Duodenal mucosa (tissue), 2 donors: ENCODE data around the gene ZFYVE27.

Experiments used
- H3K27ac ChIP-seq: one replicate; pipeline ENCODE4 v1.7.0; 2013; ENCODE audit warnings: low read depth, low read length
- H3K27me3 ChIP-seq, 2 donors: one replicate each; pipeline ENCODE4 v1.7.0; 2013; ENCODE audit warnings: low read length in 2 of 2, control low read depth in 1 of 2; ENCODE audit not compliant: insufficient read depth in 2 of 2, control insufficient read depth in 1 of 2
- H3K36me3 ChIP-seq, 2 donors: one replicate each; pipeline ENCODE4 v1.7.0; 2013; ENCODE audit warnings: low read length in 2 of 2, control low read depth in 1 of 2; ENCODE audit not compliant: insufficient read depth in 2 of 2, control insufficient read depth in 1 of 2
- H3K4me1 ChIP-seq, 2 donors: one replicate each; pipeline ENCODE4 v1.7.0; 2013; ENCODE audit warnings: low read length in 2 of 2, control low read depth in 1 of 2; ENCODE audit not compliant: insufficient read depth in 2 of 2, control insufficient read depth in 1 of 2
- H3K4me3 ChIP-seq, 2 donors: one replicate each; pipeline ENCODE4 v1.7.0; 2013; ENCODE audit warnings: low read length in 2 of 2, low read depth in 1 of 2
- H3K9ac ChIP-seq, 2 donors: one replicate each; pipeline ENCODE4 v1.7.0; 2013; ENCODE audit warnings: low read length in 2 of 2, low read depth in 1 of 2
- H3K9me3 ChIP-seq, 2 donors: one replicate each; pipeline ENCODE4 v1.7.0; 2013; ENCODE audit warnings: low read length in 2 of 2, control low read depth in 1 of 2; ENCODE audit not compliant: control insufficient read depth in 1 of 2

Gene ZFYVE27

GRCh38 chr10:97768322-97769315 lies 31.7 kb downstream of the ZFYVE27 start:
- H3K9ac ChIP-seq, result no peak overlapping the region
- H3K4me1 ChIP-seq, result peaks cover 27 to 36% of the 10 kb centered on the region in 2 donors
- no peaks in the 10 kb centered on the region for H3K36me3 ChIP-seq
- peaks cover 9 to 13% of the 10 kb centered on the region in 2 donors for H3K27me3 ChIP-seq
- no peaks in the 10 kb centered on the region for H3K9me3 ChIP-seq
- H3K4me3 ChIP-seq, result no peak overlapping the region
- no peak overlapping the region for H3K27ac ChIP-seq

GRCh38 chr10:97770255-97770654 lies 33.3 kb downstream of the ZFYVE27 start:
- Histone ChIP-seq H3K9me3 (no peaks in the 10 kb centered on the region), H3K9ac (no peak overlapping the region), H3K4me1 (peaks cover 19 to 35% of the 10 kb centered on the region in 2 donors), H3K4me3 (peak overlapping the region; percentile 62 to 79), H3K27me3 (peaks cover 9 to 16% of the 10 kb centered on the region in 2 donors), H3K27ac (no peak overlapping the region), H3K36me3 (no peaks in the 10 kb centered on the region)

GRCh38 chr10:97771055-97771891 lies 34.3 kb downstream of the ZFYVE27 start:
- no peak overlapping the region for H3K27ac ChIP-seq
- H3K9me3 ChIP-seq, result no peaks in the 10 kb centered on the region
- H3K4me1 ChIP-seq, result peaks cover 20 to 30% of the 10 kb centered on the region in 2 donors
- H3K4me3 ChIP-seq, result peak overlapping the region; percentile 62 to 79
- peak overlapping the region in 1 of 2 donors; percentile 66 for H3K9ac ChIP-seq
- H3K36me3 ChIP-seq, result no peaks in the 10 kb centered on the region
- H3K27me3 ChIP-seq, result peaks cover 9 to 16% of the 10 kb centered on the region in 2 donors

GRCh38 chr10:97771913-97772823 lies 35.2 kb downstream of the ZFYVE27 start, which contains the start of gene SFRP5:
Gene SFRP5, minus strand, starts transcription at chr10:97771999. Its CDS starts 166 bp downstream, at chr10:97771833.
- Histone ChIP-seq H3K4me3 (peak within 1 kb of the TSS; percentile 62 to 79), H3K27ac (no peak within 1 kb of the TSS), H3K27me3 (peaks cover 9 to 16% of the 10 kb centered on the region in 2 donors), H3K9me3 (no peaks in the 10 kb centered on the region), H3K36me3 (no peaks in the 10 kb centered on the region), H3K9ac (peak within 1 kb of the TSS in 1 of 2 donors; percentile 66), H3K4me1 (peaks cover 24 to 35% of the 10 kb centered on the region in 2 donors)

GRCh38 chr10:97773096-97773495 lies 36.2 kb downstream of the ZFYVE27 start:
- H3K9me3 ChIP-seq, result no peaks in the 10 kb centered on the region
- H3K9ac ChIP-seq, result no peak overlapping the region
- H3K4me3 ChIP-seq, result peak overlapping the region in 1 of 2 donors; percentile 6
- H3K27me3 ChIP-seq, result peaks cover 9 to 16% of the 10 kb centered on the region in 2 donors
- H3K4me1 ChIP-seq, result peaks cover 29 to 39% of the 10 kb centered on the region in 2 donors
- no peak overlapping the region for H3K27ac ChIP-seq
- no peaks in the 10 kb centered on the region for H3K36me3 ChIP-seq

- Histone ChIP-seq H3K36me3 (no peaks in the 10 kb centered on the region), H3K9me3 (no peaks in the 10 kb centered on the region), H3K27ac (no peak overlapping the region), H3K4me3 (no peak overlapping the region), H3K9ac (no peak overlapping the region), H3K4me1 (peaks cover 33 to 39% of the 10 kb centered on the region in 2 donors), H3K27me3 (peaks cover 9 to 16% of the 10 kb centered on the region in 2 donors)
Measured at GRCh38 chr10:97774811-97775294, 37.9 kb downstream of the ZFYVE27 start.

- no peak overlapping the region for H3K9ac ChIP-seq
- H3K9me3 ChIP-seq, result no peaks in the 10 kb centered on the region
- H3K4me3 ChIP-seq, result no peak overlapping the region
- H3K27ac ChIP-seq, result no peak overlapping the region
- no peaks in the 10 kb centered on the region for H3K36me3 ChIP-seq
- H3K27me3 ChIP-seq, result peaks cover 0 to 3% of the 10 kb centered on the region in 2 donors
- peaks cover 33 to 44% of the 10 kb centered on the region in 2 donors for H3K4me1 ChIP-seq
Measured at GRCh38 chr10:97777143-97777542, 40.2 kb downstream of the ZFYVE27 start.

GRCh38 chr10:97778452-97779302 lies 41.7 kb downstream of the ZFYVE27 start:
- H3K27ac ChIP-seq, result no peak overlapping the region
- H3K27me3 ChIP-seq, result peaks cover 0 to 3% of the 10 kb centered on the region in 2 donors
- H3K4me3 ChIP-seq, result no peak overlapping the region
- no peak overlapping the region for H3K9ac ChIP-seq
- H3K36me3 ChIP-seq, result no peaks in the 10 kb centered on the region
- no peaks in the 10 kb centered on the region for H3K9me3 ChIP-seq
- peaks cover 29 to 39% of the 10 kb centered on the region in 2 donors for H3K4me1 ChIP-seq
